HG03342 (cell line): ENCODE data around the gene CNTNAP5.
"Not testable (repeated sequence)": the region's sequence is repeated elsewhere in the genome, so short reads cannot be mapped to it uniquely, and the experiment has no call there.

ENCODE experiments used
- ATAC-seq: cut with Tn5 transposase; IDR thresholded peaks from one replicate; pipeline ENCODE4 v1.9.1; 2021; ENCODE audit warnings: mild to moderate bottlenecking, moderate library complexity; ENCODE audit not compliant: unreplicated experiment

CNTNAP5 gene

GRCh38 chr2:124317628-124318027 lies 292.5 kb downstream of the CNTNAP5 start:
- ATAC-seq = no peak

- ATAC-seq = no peak
Observed at GRCh38 chr2:124318913-124319312, 293.8 kb downstream of the CNTNAP5 start.

GRCh38 chr2:124319577-124319976 lies 294.5 kb downstream of the CNTNAP5 start:
- no peak for ATAC-seq

GRCh38 chr2:124320051-124320688 lies 295.1 kb downstream of the CNTNAP5 start:
- ATAC-seq = no peak

- ATAC-seq = no peak
Observed at GRCh38 chr2:124323321-124323720, 298.2 kb downstream of the CNTNAP5 start.

- ATAC-seq = no peak
Observed at GRCh38 chr2:124325667-124326440, 300.8 kb downstream of the CNTNAP5 start.

GRCh38 chr2:124327303-124327702 lies 302.2 kb downstream of the CNTNAP5 start:
- no peak for ATAC-seq

GRCh38 chr2:124328397-124328796 lies 303.3 kb downstream of the CNTNAP5 start:
- ATAC-seq = no peak

GRCh38 chr2:124333784-124334183 lies 308.7 kb downstream of the CNTNAP5 start:
- ATAC-seq = no peak

GRCh38 chr2:124335058-124335457 lies 310.0 kb downstream of the CNTNAP5 start:
- no peak for ATAC-seq

- ATAC-seq = no peak
Observed at GRCh38 chr2:124339709-124340108, 314.6 kb downstream of the CNTNAP5 start.

GRCh38 chr2:124343827-124344498 lies 318.9 kb downstream of the CNTNAP5 start:
- no peak for ATAC-seq

- no peak for ATAC-seq
Observed at GRCh38 chr2:124347209-124347608, 322.1 kb downstream of the CNTNAP5 start.

- no peak for ATAC-seq
Observed at GRCh38 chr2:124353656-124354055, 328.6 kb downstream of the CNTNAP5 start.

GRCh38 chr2:124354466-124354865 lies 329.4 kb downstream of the CNTNAP5 start:
- ATAC-seq = no peak

- ATAC-seq = not testable (repeated sequence)
Observed at GRCh38 chr2:124361966-124362365, 336.9 kb downstream of the CNTNAP5 start.

- ATAC-seq = no peak
Observed at GRCh38 chr2:124369181-124369580, 344.1 kb downstream of the CNTNAP5 start.

- ATAC-seq = no peak
Observed at GRCh38 chr2:124380221-124380749, 355.2 kb downstream of the CNTNAP5 start.

GRCh38 chr2:124382067-124382618 lies 357.1 kb downstream of the CNTNAP5 start:
- no peak for ATAC-seq

- ATAC-seq = no peak
Observed at GRCh38 chr2:124395961-124396360, 370.9 kb downstream of the CNTNAP5 start.

GRCh38 chr2:124402274-124402673 lies 377.2 kb downstream of the CNTNAP5 start:
- ATAC-seq = no peak
